ENCODE measurements around the gene FYB2.

FYB2 gene

GRCh38 chr1:56675763-56676162 lies 143.4 kb downstream of the FYB2 start:
- intact Hi-C loops (cut with DNase I), result no loop called here
- no peak for DNase-seq

DNA sequence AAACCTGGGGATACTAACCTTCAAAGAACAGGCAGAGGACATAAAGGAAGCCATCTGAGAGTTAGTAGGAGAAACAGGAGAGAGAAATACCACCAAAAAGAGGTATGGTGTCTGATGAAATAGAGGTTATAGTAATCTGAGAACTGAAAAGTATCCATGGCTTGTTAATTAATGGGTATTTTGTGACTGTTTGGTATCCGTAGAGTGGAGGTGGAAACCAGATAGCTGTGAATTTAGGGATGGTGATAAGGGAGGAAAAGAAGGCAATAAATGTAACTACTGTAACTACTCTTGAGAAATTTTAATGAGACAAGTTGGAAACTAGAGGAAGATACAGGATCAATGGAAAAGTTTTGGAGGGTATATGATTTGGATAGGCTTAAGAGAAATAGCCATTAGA lies 146.6 kb downstream of the FYB2 start:
- intact Hi-C loops (cut with DNase I), result no loop called here
- DNase-seq, result no peak

DNA sequence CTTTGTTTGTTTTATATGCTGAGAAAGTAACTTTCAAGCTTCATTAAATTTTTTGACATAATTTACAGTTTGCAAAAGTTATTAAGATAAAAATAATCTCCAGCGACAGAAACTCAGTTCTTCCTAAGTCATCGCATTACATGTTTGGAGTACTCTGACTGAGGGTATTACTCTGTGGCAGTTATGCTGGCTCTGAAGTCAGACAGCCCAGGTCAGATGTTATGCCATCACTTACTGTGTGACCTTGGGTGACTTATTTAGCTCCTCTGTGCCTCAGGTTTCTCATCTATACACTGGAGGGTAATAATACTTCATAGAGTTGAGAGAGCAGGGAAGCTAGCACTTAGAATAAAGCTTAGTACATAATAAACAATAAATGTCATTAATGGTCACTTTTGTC lies 147.7 kb downstream of the FYB2 start:
- no peak for DNase-seq
- intact Hi-C loops (cut with DNase I), result no loop called here

DNA sequence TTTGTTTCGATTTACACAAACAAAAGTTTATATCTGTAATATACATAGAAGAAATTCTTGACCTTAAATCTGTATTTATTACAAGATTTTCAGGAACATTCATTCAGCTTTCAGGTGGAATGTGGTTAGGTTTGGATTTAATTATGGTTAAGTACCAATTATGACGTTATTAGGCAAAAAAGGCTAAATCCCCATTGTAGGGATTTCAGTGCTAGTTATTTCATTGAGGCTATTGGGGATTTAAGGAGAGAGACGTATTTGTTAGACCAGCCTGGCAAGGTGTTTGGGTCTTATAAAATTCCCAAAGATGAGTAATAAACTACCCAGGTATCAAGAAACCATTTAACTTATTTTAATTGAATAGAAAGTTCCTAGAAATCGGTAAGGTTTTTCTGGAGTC lies 148.1 kb downstream of the FYB2 start:
- intact Hi-C loops (cut with DNase I), result no loop called here
- DNase-seq, result no peak

DNA sequence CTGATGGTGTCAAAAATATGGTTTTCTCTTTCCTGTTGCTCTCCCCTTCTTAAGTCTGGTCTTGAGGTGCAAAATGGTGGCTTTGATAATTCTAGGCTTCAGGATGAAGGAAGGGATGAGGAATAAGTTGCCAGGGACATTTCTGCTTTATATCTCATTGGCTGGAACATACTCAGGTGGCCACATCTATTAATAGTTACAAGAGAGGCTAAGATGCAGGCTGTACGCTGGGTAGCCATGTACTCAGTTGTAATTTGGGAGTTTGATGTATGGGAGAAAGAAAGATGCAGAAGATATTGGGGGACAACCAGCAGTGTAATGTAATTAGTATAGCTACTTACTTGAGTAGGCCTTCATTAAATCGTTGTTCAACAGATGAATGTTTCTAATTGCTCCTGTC lies 148.9 kb downstream of the FYB2 start:
- intact Hi-C loops (cut with DNase I), result no loop called here
- no peak for DNase-seq

Data from head of caudate nucleus (tissue), 42 donors.